Measurements from ENCODE around the gene ATE1. TPM values are rescaled to one million over a fixed set of nuclear protein-coding genes. Genes with fewer than 3 reads are reported as not detected.

ATE1 gene
- total RNA-seq, 1 donor from 2014 or later = 27.6 TPM

GRCh38 chr10:121843379-121843778 lies 84.5 kb downstream of the ATE1 start:
- Mint-ChIP-seq H3K9me3 (no peaks in the 10 kb centered on the region), H3K4me3 (no peak overlapping the region), H3K27me3 (ENCODE audit: low read depth) (no peaks in the 10 kb centered on the region), H3K36me3 (ENCODE audit: low read depth) (peaks cover 10% of the 10 kb centered on the region), H3K27ac (ENCODE audit: unreplicated experiment) (no peak overlapping the region), H3K4me1 (no peaks in the 10 kb centered on the region)
- DNase-seq (ENCODE audit: low read depth, low spot score) = no peak
- no peak for TF ChIP-seq CTCF (conservative IDR thresholded peaks at IDR 0.05)

GRCh38 chr10:121841862-121842261 lies 86.0 kb downstream of the ATE1 start:
- no peaks in the 10 kb centered on the region for H3K4me1 Mint-ChIP-seq
- DNase-seq (ENCODE audit: low read depth, low spot score) = no peak
- H3K27ac Mint-ChIP-seq (ENCODE audit: unreplicated experiment) = no peak overlapping the region
- no peaks in the 10 kb centered on the region for H3K9me3 Mint-ChIP-seq
- peaks cover 10% of the 10 kb centered on the region for H3K36me3 Mint-ChIP-seq (ENCODE audit: low read depth)
- H3K27me3 Mint-ChIP-seq (ENCODE audit: low read depth) = no peaks in the 10 kb centered on the region
- no peak for TF ChIP-seq CTCF (conservative IDR thresholded peaks at IDR 0.05)
- H3K4me3 Mint-ChIP-seq = no peak overlapping the region

- Mint-ChIP-seq H3K27ac (ENCODE audit: unreplicated experiment) (no peak overlapping the region), H3K4me1 (no peaks in the 10 kb centered on the region), H3K36me3 (ENCODE audit: low read depth) (peaks cover 4% of the 10 kb centered on the region)
Measured at GRCh38 chr10:121838931-121839330, 88.9 kb downstream of the ATE1 start.

GRCh38 chr10:121838149-121838548 lies 89.7 kb downstream of the ATE1 start:
- Mint-ChIP-seq H3K36me3 (ENCODE audit: low read depth) (peaks cover 6% of the 10 kb centered on the region), H3K9me3 (no peaks in the 10 kb centered on the region), H3K4me3 (no peak overlapping the region), H3K27me3 (ENCODE audit: low read depth) (no peaks in the 10 kb centered on the region), H3K27ac (ENCODE audit: unreplicated experiment) (no peak overlapping the region), H3K4me1 (no peaks in the 10 kb centered on the region)
- no peak for DNase-seq (ENCODE audit: low read depth, low spot score)
- TF ChIP-seq CTCF (conservative IDR thresholded peaks at IDR 0.05) = no peak

More at GRCh38 chr10:121838931-121839330, 88.9 kb downstream of the ATE1 start:
- Mint-ChIP-seq H3K4me3 (no peak overlapping the region), H3K9me3 (no peaks in the 10 kb centered on the region), H3K27me3 (ENCODE audit: low read depth) (no peaks in the 10 kb centered on the region)
- TF ChIP-seq CTCF (conservative IDR thresholded peaks at IDR 0.05) = no peak
- no peak for DNase-seq (ENCODE audit: low read depth, low spot score)

GRCh38 chr10:121836171-121836570 lies 91.7 kb downstream of the ATE1 start:
- Mint-ChIP-seq H3K4me3 (no peak overlapping the region), H3K9me3 (no peaks in the 10 kb centered on the region), H3K36me3 (ENCODE audit: low read depth) (peaks cover 6% of the 10 kb centered on the region), H3K4me1 (no peaks in the 10 kb centered on the region), H3K27me3 (ENCODE audit: low read depth) (no peaks in the 10 kb centered on the region), H3K27ac (ENCODE audit: unreplicated experiment) (no peak overlapping the region)
- no peak for TF ChIP-seq CTCF (conservative IDR thresholded peaks at IDR 0.05)
- DNase-seq (ENCODE audit: low read depth, low spot score) = no peak

- H3K9me3 Mint-ChIP-seq = no peaks in the 10 kb centered on the region
Measured at GRCh38 chr10:121835376-121835775, 92.5 kb downstream of the ATE1 start.

More at GRCh38 chr10:121835376-121835775, 92.5 kb downstream of the ATE1 start:
- no peak overlapping the region for H3K27ac Mint-ChIP-seq (ENCODE audit: unreplicated experiment)
- H3K4me3 Mint-ChIP-seq = no peak overlapping the region
- no peaks in the 10 kb centered on the region for H3K4me1 Mint-ChIP-seq
- DNase-seq (ENCODE audit: low read depth, low spot score) = no peak
- peaks cover 6% of the 10 kb centered on the region for H3K36me3 Mint-ChIP-seq (ENCODE audit: low read depth)
- H3K27me3 Mint-ChIP-seq (ENCODE audit: low read depth) = no peaks in the 10 kb centered on the region
- no peak for TF ChIP-seq CTCF (conservative IDR thresholded peaks at IDR 0.05)

Data from neural crest cell (in vitro differentiated cells).